PC-3 (cell line): ENCODE measurements around the gene PCBP3. TPM values are rescaled to one million over a fixed set of nuclear protein-coding genes. Genes with fewer than 3 reads are reported as not detected.

Experiments
- ATAC-seq: fragments of 200-7000 bp; cut with Tn5 transposase; 2 replicates; pipeline ENCODE4 v1.9.1; 2020; ENCODE audit warnings: mild to moderate bottlenecking, moderate library complexity
- BruUV-seq: library from RNA; stranded (reverse); fragments of 400-500 nt; replicated peaks from 2 replicates; lab custom pipeline; 2021; lab: Mats Ljungman, UMichigan
- CTCF ChIA-PET: fragments of 300-600 bp; sonication (Branson Sonifier 250); formaldehyde crosslinking; loops from one replicate; lab custom pipeline; 2022; ENCODE audit warnings: antibody characterized with exemption; lab: Charles Lee
- POLR2A ChIA-PET: fragments of 300-600 bp; sonication (Branson Sonifier 250); formaldehyde crosslinking; loops from one replicate; lab custom pipeline; 2022; ENCODE audit warnings: antibody characterized with exemption; ENCODE audit not compliant: unreplicated experiment; lab: Charles Lee
- DNase-seq: peaks from one replicate; pipeline ENCODE4 v3.0.0-alpha.2; 2015
- H2AFZ ChIP-seq: fragments of 300-600 bp; sonication (generic); 2 replicates; pipeline ENCODE4 v1.6.0; 2016; ENCODE audit warnings: antibody characterized with exemption, low read length
- H3F3A ChIP-seq: fragments of 300-600 bp; sonication (generic); one replicate; pipeline ENCODE4 v1.6.0; 2017; ENCODE audit warnings: antibody characterized with exemption, low read length, control low read depth, mild to moderate bottlenecking; ENCODE audit not compliant: unreplicated experiment
- H3K27ac ChIP-seq: fragments of 300-600 bp; sonication (generic); 2 replicates; pipeline ENCODE4 v1.5.1; 2016; ENCODE audit warnings: mild to moderate bottlenecking, low read length
- H3K27me3 ChIP-seq: fragments of 300-600 bp; sonication (generic); 2 replicates; pipeline ENCODE4 v1.6.1; 2016; ENCODE audit warnings: low read length, mixed read lengths
- H3K36me3 ChIP-seq: fragments of 300-600 bp; sonication (generic); 2 replicates; pipeline ENCODE4 v1.6.1; 2016; ENCODE audit warnings: low read depth, mixed run types, low read length, mixed read lengths
- H3K4me1 ChIP-seq: fragments of 300-600 bp; sonication (generic); 2 replicates; pipeline ENCODE4 v1.5.1; 2016; ENCODE audit warnings: low read length; ENCODE audit not compliant: insufficient read depth
- H3K4me2 ChIP-seq: fragments of 300-600 bp; sonication (generic); 2 replicates; pipeline ENCODE4 v1.6.0; 2016; ENCODE audit warnings: low read length
- H3K4me3 ChIP-seq: fragments of 300-600 bp; sonication (generic); 2 replicates; pipeline ENCODE4 v1.5.1; 2016; ENCODE audit warnings: mild to moderate bottlenecking, low read length, mixed read lengths
- H3K79me2 ChIP-seq: fragments of 300-600 bp; sonication (generic); 2 replicates; pipeline ENCODE4 v1.6.1; 2017; ENCODE audit warnings: low read length, mixed read lengths
- H3K9ac ChIP-seq: fragments of 300-600 bp; sonication (generic); 2 replicates; pipeline ENCODE4 v1.6.0; 2016; ENCODE audit warnings: mild to moderate bottlenecking, low read length
- H3K9me2 ChIP-seq: fragments of 300-600 bp; sonication (generic); replicated peaks from 2 replicates; pipeline ENCODE4 v1.6.1; 2016; ENCODE audit warnings: mixed run types, low read length, mixed read lengths
- H3K9me3 ChIP-seq: fragments of 300-600 bp; sonication (generic); 2 replicates; pipeline ENCODE4 v1.6.1; 2016; ENCODE audit warnings: low read length, mixed read lengths
- H4K20me1 ChIP-seq: fragments of 300-600 bp; sonication (generic); 2 replicates; pipeline ENCODE4 v1.6.1; 2016; ENCODE audit warnings: low read length, mixed read lengths
- CTCF ChIP-seq: fragments of 300-600 bp; sonication (generic); conservative IDR thresholded peaks from 2 replicates; pipeline ENCODE4 v1.5.1; 2017; ENCODE audit warnings: antibody characterized with exemption, low read depth, mild to moderate bottlenecking, low read length
- EZH2 ChIP-seq: fragments of 300-600 bp; sonication (generic); IDR thresholded peaks from one replicate; pipeline ENCODE4 v1.6.1; 2017; ENCODE audit warnings: antibody characterized with exemption, mild to moderate bottlenecking, low read length; ENCODE audit not compliant: unreplicated experiment
- EZH2phosphoT487 ChIP-seq: fragments of 300-600 bp; sonication (generic); IDR thresholded peaks from 2 replicates; pipeline ENCODE4 v1.6.1; 2018; ENCODE audit warnings: mild to moderate bottlenecking, antibody characterized with exemption, low read length, borderline replicate concordance
- intact Hi-C: fragments of 100-400 bp; cut with micrococcal nuclease; formaldehyde crosslinking; loops from 2 replicates; pipeline ENCODE4 v1.9.0; 2023
- total RNA-seq: library from RNA; depleted of rRNA; stranded (reverse); fragments of >200 nt; gene quantifications from 2 replicates; pipeline ENCODE4 v1.2.3, GENCODE V29; 2014

Gene PCBP3
- total RNA-seq, 1 experiment from 2014 or later, result 2.4 TPM

GRCh38 chr21:45852886-45853400, 209.4 kb downstream of the PCBP3 start:
- H3K27ac ChIP-seq, result no peak overlapping the region
- no peak overlapping the region for H2AFZ ChIP-seq
- no peaks in the 10 kb centered on the region for H3K36me3 ChIP-seq
- H3K9me3 ChIP-seq, result no peaks in the 10 kb centered on the region
- no peaks in the 10 kb centered on the region for H4K20me1 ChIP-seq
- no peaks in the 10 kb centered on the region for H3K27me3 ChIP-seq
- H3K4me2 ChIP-seq, result no peak overlapping the region
- H3K4me3 ChIP-seq, result no peak overlapping the region
- H3F3A ChIP-seq, result no peaks in the 10 kb centered on the region
- intact Hi-C loops, result no loop called here
- no TSS peak for BruUV-seq
- no peak for ATAC-seq
- POLR2A ChIA-PET, result no interaction called here
- H3K4me1 ChIP-seq, result no peaks in the 10 kb centered on the region
- no peaks in the 10 kb centered on the region for H3K79me2 ChIP-seq
- no peak for DNase-seq
- TF ChIP-seq EZH2, result no peak
- no peak for TF ChIP-seq EZH2phosphoT487
- TF ChIP-seq CTCF, result no peak
- CTCF ChIA-PET, result no interaction called here
- no peak overlapping the region for H3K9ac ChIP-seq
- no peaks in the 10 kb centered on the region for H3K9me2 ChIP-seq

GRCh38 chr21:45853703-45854342, 210.3 kb downstream of the PCBP3 start:
- Histone ChIP-seq H4K20me1 (no peaks in the 10 kb centered on the region), H3F3A (no peaks in the 10 kb centered on the region), H3K4me3 (no peak overlapping the region), H3K9ac (no peak overlapping the region), H3K36me3 (no peaks in the 10 kb centered on the region), H3K4me1 (no peaks in the 10 kb centered on the region), H3K79me2 (no peaks in the 10 kb centered on the region), H3K9me3 (no peaks in the 10 kb centered on the region), H3K9me2 (no peaks in the 10 kb centered on the region), H3K27me3 (no peaks in the 10 kb centered on the region), H3K4me2 (no peak overlapping the region), H3K27ac (no peak overlapping the region), H2AFZ (no peak overlapping the region)
- BruUV-seq, result no TSS peak
- TF ChIP-seq EZH2, result no peak
- TF ChIP-seq EZH2phosphoT487, result no peak
- ChIA-PET CTCF (no interaction called here), POLR2A (no interaction called here)
- no peak for DNase-seq
- intact Hi-C loops, result no loop called here
- ATAC-seq, result no peak

GRCh38 chr21:45854690-45855247, 211.2 kb downstream of the PCBP3 start:
- ATAC-seq, result no peak
- Histone ChIP-seq H3K9me3 (no peaks in the 10 kb centered on the region), H2AFZ (no peak overlapping the region)

More at GRCh38 chr21:45854690-45855247, 211.2 kb downstream of the PCBP3 start:
- H3K27me3 ChIP-seq, result no peaks in the 10 kb centered on the region
- no peaks in the 10 kb centered on the region for H3F3A ChIP-seq
- no peak for TF ChIP-seq CTCF
- no peak for TF ChIP-seq EZH2
- TF ChIP-seq EZH2phosphoT487, result no peak
- no TSS peak for BruUV-seq
- H3K4me3 ChIP-seq, result no peak overlapping the region
- H3K4me2 ChIP-seq, result no peak overlapping the region
- no peak for DNase-seq
- no peaks in the 10 kb centered on the region for H3K9me2 ChIP-seq
- ChIA-PET POLR2A (no interaction called here), CTCF (no interaction called here)
- H3K9ac ChIP-seq, result no peak overlapping the region
- no peaks in the 10 kb centered on the region for H3K36me3 ChIP-seq
- intact Hi-C loops, result no loop called here
- H3K27ac ChIP-seq, result no peak overlapping the region
- H3K79me2 ChIP-seq, result no peaks in the 10 kb centered on the region
- no peaks in the 10 kb centered on the region for H4K20me1 ChIP-seq
- H3K4me1 ChIP-seq, result no peaks in the 10 kb centered on the region
